Measurements from ENCODE around the gene SHLD1. TPM values are rescaled to one million over a fixed set of nuclear protein-coding genes. Genes with fewer than 3 reads are reported as not detected.

The SHLD1 gene
- total RNA-seq, 1 experiment from 2014 or later = 6.7 TPM

DNA sequence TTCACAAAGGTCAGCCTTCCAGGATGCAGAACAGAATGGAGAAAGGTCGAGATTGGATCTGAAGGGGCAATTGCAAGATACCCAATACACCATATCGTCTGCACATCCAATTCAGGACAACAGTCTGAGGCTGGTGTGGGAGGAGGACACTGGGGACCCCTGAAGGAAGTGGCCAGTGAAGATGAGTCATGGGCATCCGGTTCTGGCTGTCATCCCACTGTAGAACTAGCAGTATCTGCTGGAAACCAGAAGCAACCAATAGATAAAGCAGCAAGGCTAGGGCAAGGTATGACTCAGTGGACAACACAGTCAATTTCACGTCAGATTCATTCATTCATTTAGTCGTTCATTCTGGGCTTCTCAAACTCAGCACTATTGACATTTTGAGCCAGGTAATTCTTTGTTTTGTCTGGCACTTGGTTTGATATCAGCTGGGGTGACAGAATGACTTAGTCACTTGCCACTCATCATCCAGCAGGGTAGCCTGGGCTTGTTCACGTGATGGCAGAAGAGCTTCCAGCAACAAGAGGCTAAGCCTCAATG lies 30.3 kb upstream of the SHLD1 start:
- no peak overlapping the region for H4K5ac ChIP-seq (ENCODE audit: insufficient read length, low read depth, low read length)
- Mint-ChIP-seq H3K36me3 (ENCODE audit: insufficient read depth in 1 of 3, low read depth in 3 of 3) (no peaks in the 10 kb centered on the region), H3K4me3 (no peak overlapping the region), H3K27me3 (ENCODE audit: low read depth) (peaks cover 4% of the 10 kb centered on the region; the same call in 1 of the 2 replicates), H3K27ac (no peak overlapping the region), H3K4me1 (peaks cover 5 to 6% of the 10 kb centered on the region in 2 experiments), H3K9me3 (no peaks in the 10 kb centered on the region)
- no peak overlapping the region for H3K14ac ChIP-seq (ENCODE audit: insufficient read depth, low read length)
- no peak overlapping the region for H3K18ac ChIP-seq (ENCODE audit: insufficient read length, low read depth, low read length)
- H3K56ac ChIP-seq (ENCODE audit: insufficient read length, low read depth, low read length) = no peak overlapping the region
- H3K23me2 ChIP-seq (ENCODE audit: insufficient read length, low read depth, low read length, poor library complexity, severe bottlenecking) = no peaks in the 10 kb centered on the region
- H3K23ac ChIP-seq (ENCODE audit: insufficient read length, low read depth, low read length) = no peak overlapping the region
- no peak overlapping the region for H2BK120ac ChIP-seq (ENCODE audit: low read depth, low read length, poor library complexity, severe bottlenecking)
- H2AK5ac ChIP-seq (ENCODE audit: insufficient read length, low read length) = no peak overlapping the region
- DNase-seq = no peak
- H2BK20ac ChIP-seq (ENCODE audit: low read depth, low read length, poor library complexity, severe bottlenecking) = no peak overlapping the region
- H3T11ph ChIP-seq (ENCODE audit: low read length) = no peak overlapping the region
- no peaks in the 10 kb centered on the region for H3K27me3 ChIP-seq (ENCODE audit: insufficient read depth, low read length)
- no peak overlapping the region for H4K91ac ChIP-seq (ENCODE audit: insufficient read length, low read depth, low read length)
- TF ChIP-seq, protein P1, sequence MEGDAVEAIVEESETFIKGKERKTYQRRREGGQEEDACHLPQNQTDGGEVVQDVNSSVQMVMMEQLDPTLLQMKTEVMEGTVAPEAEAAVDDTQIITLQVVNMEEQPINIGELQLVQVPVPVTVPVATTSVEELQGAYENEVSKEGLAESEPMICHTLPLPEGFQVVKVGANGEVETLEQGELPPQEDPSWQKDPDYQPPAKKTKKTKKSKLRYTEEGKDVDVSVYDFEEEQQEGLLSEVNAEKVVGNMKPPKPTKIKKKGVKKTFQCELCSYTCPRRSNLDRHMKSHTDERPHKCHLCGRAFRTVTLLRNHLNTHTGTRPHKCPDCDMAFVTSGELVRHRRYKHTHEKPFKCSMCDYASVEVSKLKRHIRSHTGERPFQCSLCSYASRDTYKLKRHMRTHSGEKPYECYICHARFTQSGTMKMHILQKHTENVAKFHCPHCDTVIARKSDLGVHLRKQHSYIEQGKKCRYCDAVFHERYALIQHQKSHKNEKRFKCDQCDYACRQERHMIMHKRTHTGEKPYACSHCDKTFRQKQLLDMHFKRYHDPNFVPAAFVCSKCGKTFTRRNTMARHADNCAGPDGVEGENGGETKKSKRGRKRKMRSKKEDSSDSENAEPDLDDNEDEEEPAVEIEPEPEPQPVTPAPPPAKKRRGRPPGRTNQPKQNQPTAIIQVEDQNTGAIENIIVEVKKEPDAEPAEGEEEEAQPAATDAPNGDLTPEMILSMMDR (conservative IDR thresholded peaks at IDR 0.05) = no peak
- no peak overlapping the region for H2BK12ac ChIP-seq (ENCODE audit: insufficient read length, low read depth, low read length)
- H3K4me2 ChIP-seq (ENCODE audit: insufficient read depth, insufficient read length, low read length) = no peak overlapping the region
- H3K4ac ChIP-seq (ENCODE audit: low read depth, low read length) = no peak overlapping the region
- H3K9ac ChIP-seq (ENCODE audit: extremely low read depth, insufficient read length, low read length) = no peak overlapping the region
- no peaks in the 10 kb centered on the region for H3K4me1 ChIP-seq (ENCODE audit: insufficient read depth, low read length)
- H3K79me1 ChIP-seq (ENCODE audit: insufficient read depth, low read depth, low read length, poor library complexity, severe bottlenecking) = no peaks in the 10 kb centered on the region
- H4K20me1 ChIP-seq (ENCODE audit: control insufficient read depth, insufficient read depth, insufficient read length) = no peaks in the 10 kb centered on the region
- H2BK5ac ChIP-seq (ENCODE audit: insufficient read length, low read length) = no peak overlapping the region
- no CpG with 5 or more reads among the region's 6 CpGs for WGBS (ENCODE audit: extremely low coverage, insufficient read length, low lambda C conversion rate)
- H2BK15ac ChIP-seq (ENCODE audit: low read depth, low read length) = no peak overlapping the region
- no peak overlapping the region for H4K8ac ChIP-seq (replicated peaks; ENCODE audit: insufficient read length, low read depth, low read length)
- no peaks in the 10 kb centered on the region for H3K79me2 ChIP-seq (ENCODE audit: insufficient read depth, low read length)
- H2AFZ ChIP-seq (ENCODE audit: low read length) = no peak overlapping the region
- no peaks in the 10 kb centered on the region for H3K9me3 ChIP-seq (ENCODE audit: control insufficient read depth, low read depth, low read length)
- H3K27ac ChIP-seq (ENCODE audit: insufficient read length, low read depth, low read length) = no peak overlapping the region

Data from H9 (cell line).